K562 (cell line): ENCODE data around the gene PCSK6. TPM values are rescaled to one million over a fixed set of nuclear protein-coding genes. Genes with fewer than 3 reads are reported as not detected.

ENCODE experiments used
- ATAC-seq: fragments of 200-7000 bp; cut with Tn5 transposase; 3 replicates; pipeline ENCODE4 v1.9.1; 2020; ENCODE audit warnings: moderate library complexity
- BruUV-seq: library from RNA; stranded (reverse); fragments of 400-500 nt; replicated peaks from 2 replicates; lab custom pipeline; 2021; lab: Mats Ljungman, UMichigan
- CTCF ChIA-PET: fragments of 300-600 bp; formaldehyde crosslinking; extraction: SDS; loops from one replicate; lab custom pipeline; 2021; ENCODE audit warnings: low intra/inter-chr PET ratio; lab: Yijun Ruan, JAX
- POLR2A ChIA-PET: fragments of 300-600, 350-650 bp; sonication (Branson Sonifier 250); formaldehyde crosslinking; extraction: SDS; loops from one replicate; lab custom pipeline; 2021; ENCODE audit warnings: antibody characterized with exemption, inconsistent platforms; lab: Yijun Ruan, JAX
- DNase-seq, 4 experiments: peaks; one replicate each; pipeline versions ENCODE4 v3.0.0 to v3.0.0-alpha.2; 2011 to 2018; ENCODE audit warnings: low spot score in 3 of 4, mixed read lengths in 3 of 4; ENCODE audit errors: extremely low read depth in 1 of 4
- FAIRE-seq: peaks from 2 replicates; lab custom pipeline; 2011; peaks lifted over from hg19 to GRCh38; lab: Jason Lieb, UNC
- H2AFZ ChIP-seq: 2 replicates; pipeline ENCODE4 v1.6.0; 2011; ENCODE audit warnings: low read depth, low read length, control low read depth, inconsistent platforms
- H3K27ac ChIP-seq: fragments of 200-600 bp; 3 replicates; pipeline ENCODE4 v1.8.0; 2011; ENCODE audit warnings: low read depth, mild to moderate bottlenecking, control low read depth, inconsistent platforms, low read length, moderate library complexity, mixed read lengths; ENCODE audit errors: extremely low read depth
- H3K27me3 ChIP-seq, 2 experiments: fragments of 300-600 bp in 1 of 2; 2 replicates in 1 of 2; 3 replicates in 1 of 2; pipeline versions ENCODE4 v1.6.0 to v1.8.0; 2011; ENCODE audit warnings: inconsistent platforms in 2 of 2, low read length in 2 of 2, mild to moderate bottlenecking in 1 of 2, mixed read lengths in 1 of 2, moderate library complexity in 1 of 2; ENCODE audit not compliant: control insufficient read depth in 2 of 2, insufficient read depth in 2 of 2
- H3K36me3 ChIP-seq: fragments of 300-600 bp; 3 replicates; pipeline ENCODE4 v1.8.0; 2011; ENCODE audit warnings: mild to moderate bottlenecking, low read length, inconsistent platforms; ENCODE audit not compliant: control insufficient read depth, insufficient read depth
- H3K4me1 ChIP-seq, 2 experiments: fragments of 200-600 bp in 1 of 2; replicated peaks in 1 of 2; 2 replicates in 1 of 2; 3 replicates in 1 of 2; pipeline versions ENCODE4 v1.5.1 to v1.8.0; 2011; ENCODE audit warnings: inconsistent platforms in 2 of 2, low read length in 2 of 2, mild to moderate bottlenecking in 1 of 2, mixed read lengths in 1 of 2, moderate library complexity in 1 of 2; ENCODE audit not compliant: control insufficient read depth in 2 of 2, insufficient read depth in 2 of 2
- H3K4me2 ChIP-seq: 2 replicates; pipeline ENCODE4 v1.6.1; 2011; ENCODE audit warnings: low read length, control low read depth, inconsistent platforms, mixed read lengths; ENCODE audit not compliant: insufficient read depth
- H3K4me3 ChIP-seq: fragments of 200-600 bp; sonication (generic), shearing (Covaris generic); 2 replicates; pipeline ENCODE4 v1.5.1; 2016; ENCODE audit warnings: control low read depth, inconsistent platforms
- H3K79me2 ChIP-seq: fragments of 200-600 bp; 3 replicates; pipeline ENCODE4 v1.8.0; 2011; ENCODE audit warnings: low read length, inconsistent platforms; ENCODE audit not compliant: control insufficient read depth, insufficient read depth
- H3K9ac ChIP-seq, 2 experiments: 2 replicates each; pipeline versions ENCODE4 v1.6.0 to v1.6.1; 2011; ENCODE audit warnings: low read depth in 2 of 2, low read length in 2 of 2, control low read depth in 1 of 2, inconsistent platforms in 1 of 2, mild to moderate bottlenecking in 1 of 2, mixed read lengths in 1 of 2; ENCODE audit not compliant: insufficient read depth in 1 of 2
- H3K9me1 ChIP-seq: one replicate; pipeline ENCODE4 v1.6.0; 2011; ENCODE audit warnings: inconsistent platforms, mild to moderate bottlenecking, low read length, moderate library complexity; ENCODE audit not compliant: control insufficient read depth, insufficient read depth
- H3K9me3 ChIP-seq: replicated peaks from 2 replicates; pipeline ENCODE4 v1.5.1; 2011; ENCODE audit warnings: low read depth, low read length, inconsistent platforms; ENCODE audit not compliant: control insufficient read depth, insufficient read depth
- H4K20me1 ChIP-seq: replicated peaks from 2 replicates; pipeline ENCODE4 v1.6.1; 2011; ENCODE audit warnings: low read length, inconsistent platforms, mixed read lengths; ENCODE audit not compliant: control insufficient read depth, insufficient read depth
- GTF3C2 ChIP-seq: IDR thresholded peaks from 3 replicates; pipeline ENCODE4 v1.6.1; 2011; ENCODE audit warnings: borderline replicate concordance, mild to moderate bottlenecking, moderate library complexity; ENCODE audit not compliant: insufficient read length; ENCODE audit errors: extremely low read depth
- PCBP2 ChIP-seq: fragments of 200-400 bp; formaldehyde crosslinking; IDR thresholded peaks from 2 replicates; pipeline ENCODE4 v1.6.1; 2018; ENCODE audit warnings: low read length, low read depth, mild to moderate bottlenecking, moderate library complexity; ENCODE audit not compliant: poor library complexity, severe bottlenecking
- RBM17 ChIP-seq: fragments of 200-400 bp; formaldehyde crosslinking; IDR thresholded peaks from 2 replicates; pipeline ENCODE4 v1.6.1; 2017; ENCODE audit warnings: low read depth, mild to moderate bottlenecking, low read length, borderline replicate concordance
- WGBS: fragments of 100-300 bp; shearing (Covaris generic); methylation state at CpG from one replicate; pipeline ENCODE4 v1.1.6; 2016; ENCODE audit warnings: low coverage, mixed read lengths; ENCODE audit not compliant: insufficient coverage; ENCODE audit errors: missing lambda C conversion rate; 5-methylcytosine and 5-hydroxymethylcytosine counted together
- in situ Hi-C: fragments of 300-500 bp; cut with MboI; formaldehyde crosslinking; loops from 4 replicates; pipeline ENCODE4 v1.15.0; 2018; ENCODE audit warnings: inconsistent platforms, mixed read lengths
- intact Hi-C: fragments of 100-400 bp; cut with micrococcal nuclease; formaldehyde crosslinking; loops from 2 replicates; pipeline ENCODE4 v1.14.2; 2022
- polyA plus RNA-seq, 8 experiments: library from polyadenylated mRNA; depleted of rRNA in 4 of 8; stranded (reverse) in 5 of 8; unstranded in 3 of 8; fragments of >200 nt; fragmentation: Nextera tagmentation in 2 of 8; fragmentation: Illumina TruSeq in 1 of 8; extraction: Ambion mirVana in 2 of 8; extraction: Trizol in 1 of 8; gene quantifications; 2 replicates each; pipeline versions ENCODE4 v1.2.1 to v1.2.3, GENCODE V29; 2011 to 2014; ENCODE audit warnings: inconsistent platforms in 1 of 8, missing spikeins in 1 of 8
- total RNA-seq, 7 experiments: library from RNA; depleted of rRNA in 6 of 7; stranded (reverse); fragments of >200 nt in 6 of 7; fragmentation: Illumina TruSeq in 2 of 7; extraction: Trizol in 2 of 7; gene quantifications; 2 replicates each; pipeline versions ENCODE4 v1.2.1 to v1.2.3, GENCODE V29; 2011 to 2021; ENCODE audit warnings: low replicate concordance in 1 of 7
- TF ChIP-seq, protein P1 (sequence below), 2 experiments: fragments of 150-350 bp in 1 of 2; IDR thresholded peaks; 2 replicates each; pipeline ENCODE4 v1.6.1; 2012 to 2016; ENCODE audit warnings: low read depth in 2 of 2, low read length in 2 of 2, mild to moderate bottlenecking in 1 of 2, moderate library complexity in 1 of 2

Gene PCSK6
- total and polyA plus RNA-seq, 9 of the 15 experiments (the other 6 are each of a cell fraction or from before 2014, with no cell fraction given): 2.2 to 32.6 (median 14.5) TPM

DNA sequence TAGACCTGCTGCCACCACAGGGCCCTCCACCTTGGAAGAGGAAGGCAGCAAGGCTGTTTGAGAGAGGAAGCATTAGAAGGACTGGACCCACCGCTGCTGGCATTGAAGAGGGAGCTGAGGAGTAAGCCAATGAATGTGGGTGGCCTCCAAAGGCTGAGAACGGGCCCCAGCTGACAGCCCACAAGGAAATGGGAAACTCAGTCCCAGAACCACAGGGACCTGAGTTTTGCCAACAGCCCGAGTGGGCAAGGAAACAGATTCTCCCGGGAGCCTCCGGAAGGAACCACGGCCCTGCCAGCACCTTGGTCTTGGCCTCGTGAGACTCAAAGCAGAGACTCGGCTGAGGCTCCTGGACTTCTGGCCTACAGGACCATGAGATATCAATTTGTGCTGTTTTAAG, 99.0 kb downstream of the PCSK6 start:
- DNase-seq (no peak), ATAC-seq (no peak), FAIRE-seq (no peak)
- ChIA-PET POLR2A (no interaction called here), CTCF (no interaction called here)
- peaks cover 0 to 37% of the 10 kb centered on the region in 2 experiments; a peak in 3 of 5 replicates for H3K27me3 ChIP-seq
- H3K4me3 ChIP-seq: no peak overlapping the region
- peaks cover 2% of the 10 kb centered on the region; the same call in 1 of the 2 replicates for H4K20me1 ChIP-seq
- H3K36me3 ChIP-seq: peaks cover 27% of the 10 kb centered on the region; the same call in 1 of the 3 replicates
- H3K9me1 ChIP-seq: no peaks in the 10 kb centered on the region
- WGBS: 44% methylated on average over 8 of the region's 8 CpGs
- no peaks in the 10 kb centered on the region for H3K79me2 ChIP-seq
- H3K4me1 ChIP-seq: no peaks in the 10 kb centered on the region
- H3K27ac ChIP-seq: no peak overlapping the region
- intact Hi-C loops (no loop called here), in situ Hi-C loops (no loop called here)
- no peak overlapping the region; a peak in 1 of 4 replicates for H3K9ac ChIP-seq
- H2AFZ ChIP-seq: no peak overlapping the region
- H3K9me3 ChIP-seq: no peaks in the 10 kb centered on the region
- BruUV-seq: no TSS peak
- no peak overlapping the region for H3K4me2 ChIP-seq
- no peak for TF ChIP-seq GTF3C2
- no peak for TF ChIP-seq RBM17
- TF ChIP-seq, protein P1, sequence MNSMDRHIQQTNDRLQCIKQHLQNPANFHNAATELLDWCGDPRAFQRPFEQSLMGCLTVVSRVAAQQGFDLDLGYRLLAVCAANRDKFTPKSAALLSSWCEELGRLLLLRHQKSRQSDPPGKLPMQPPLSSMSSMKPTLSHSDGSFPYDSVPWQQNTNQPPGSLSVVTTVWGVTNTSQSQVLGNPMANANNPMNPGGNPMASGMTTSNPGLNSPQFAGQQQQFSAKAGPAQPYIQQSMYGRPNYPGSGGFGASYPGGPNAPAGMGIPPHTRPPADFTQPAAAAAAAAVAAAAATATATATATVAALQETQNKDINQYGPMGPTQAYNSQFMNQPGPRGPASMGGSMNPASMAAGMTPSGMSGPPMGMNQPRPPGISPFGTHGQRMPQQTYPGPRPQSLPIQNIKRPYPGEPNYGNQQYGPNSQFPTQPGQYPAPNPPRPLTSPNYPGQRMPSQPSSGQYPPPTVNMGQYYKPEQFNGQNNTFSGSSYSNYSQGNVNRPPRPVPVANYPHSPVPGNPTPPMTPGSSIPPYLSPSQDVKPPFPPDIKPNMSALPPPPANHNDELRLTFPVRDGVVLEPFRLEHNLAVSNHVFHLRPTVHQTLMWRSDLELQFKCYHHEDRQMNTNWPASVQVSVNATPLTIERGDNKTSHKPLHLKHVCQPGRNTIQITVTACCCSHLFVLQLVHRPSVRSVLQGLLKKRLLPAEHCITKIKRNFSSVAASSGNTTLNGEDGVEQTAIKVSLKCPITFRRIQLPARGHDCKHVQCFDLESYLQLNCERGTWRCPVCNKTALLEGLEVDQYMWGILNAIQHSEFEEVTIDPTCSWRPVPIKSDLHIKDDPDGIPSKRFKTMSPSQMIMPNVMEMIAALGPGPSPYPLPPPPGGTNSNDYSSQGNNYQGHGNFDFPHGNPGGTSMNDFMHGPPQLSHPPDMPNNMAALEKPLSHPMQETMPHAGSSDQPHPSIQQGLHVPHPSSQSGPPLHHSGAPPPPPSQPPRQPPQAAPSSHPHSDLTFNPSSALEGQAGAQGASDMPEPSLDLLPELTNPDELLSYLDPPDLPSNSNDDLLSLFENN (IDR thresholded peaks at IDR 0.05; ENCODE audit: low read depth in 2 of 2, low read length in 2 of 2): no peak
- TF ChIP-seq PCBP2: no peak
